ENCODE results near the gene CYB561. TPM values are rescaled to one million over a fixed set of nuclear protein-coding genes. Genes with fewer than 3 reads are reported as not detected.
A peak's percentile ranks its signal among the peaks of the same experiment; 100 is the strongest.

Gene CYB561, protein sequence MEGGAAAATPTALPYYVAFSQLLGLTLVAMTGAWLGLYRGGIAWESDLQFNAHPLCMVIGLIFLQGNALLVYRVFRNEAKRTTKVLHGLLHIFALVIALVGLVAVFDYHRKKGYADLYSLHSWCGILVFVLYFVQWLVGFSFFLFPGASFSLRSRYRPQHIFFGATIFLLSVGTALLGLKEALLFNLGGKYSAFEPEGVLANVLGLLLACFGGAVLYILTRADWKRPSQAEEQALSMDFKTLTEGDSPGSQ
- 10 to 100 TPM; 41.7 to 74.6 (median 56.4) TPM for total RNA-seq

GRCh38 chr17:63445954-63446752, at the start of gene CYB561:
Gene CYB561, minus strand, starts transcription at chr17:63446306. Its CDS starts 8,759 bp downstream, at chr17:63437547.
- no peak for TF ChIP-seq POLR2A (IDR thresholded peaks at IDR 0.05)
- no peak for TF ChIP-seq CTCF (IDR thresholded peaks at IDR 0.05)
- peak within 1 kb of the TSS; percentile 51 for H3K4me3 ChIP-seq (ENCODE audit: low read depth, poor library complexity, severe bottlenecking)
- intact Hi-C loops (cut with DNase I; ENCODE audit: low total_unique reads), result no loop called here
- 0% methylated on average over 17 to 21 of the region's 99 CpGs for WGBS, 2 donors
- peak in 1 of 2 donors; percentile 95 for DNase-seq (ENCODE audit: low spot score in 2 of 2)

DNA sequence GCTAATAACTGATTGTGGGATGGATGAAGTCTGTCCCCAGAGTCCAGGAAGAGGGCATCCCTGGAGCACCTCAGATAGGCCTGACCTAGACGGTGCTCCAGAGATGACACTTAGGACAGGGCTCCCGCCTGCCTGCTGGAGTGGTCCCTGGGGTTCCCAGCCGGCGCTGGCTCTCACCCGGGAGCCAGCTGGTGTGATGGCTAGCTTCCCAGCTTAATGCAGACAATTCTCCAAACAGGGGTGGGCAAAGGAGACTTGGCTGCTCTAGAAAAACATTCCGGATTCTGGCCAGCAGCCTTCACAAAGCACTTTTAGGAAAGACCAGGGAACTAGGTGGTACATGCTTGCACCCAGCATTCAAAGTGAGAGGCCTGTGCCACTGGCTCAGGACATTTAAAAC, 49.4 kb upstream of the CYB561 start:
- no peak for TF ChIP-seq CTCF (IDR thresholded peaks at IDR 0.05)
- TF ChIP-seq POLR2A (IDR thresholded peaks at IDR 0.05), result no peak
- WGBS, 2 donors, result 77 to 85% methylated on average over 5 to 6 of the region's 6 CpGs
- intact Hi-C loops (cut with DNase I; ENCODE audit: low total_unique reads), result no loop called here
- no peak for DNase-seq (ENCODE audit: low spot score in 2 of 2)
- H3K4me3 ChIP-seq (ENCODE audit: low read depth, poor library complexity, severe bottlenecking), result no peak overlapping the region

DNA sequence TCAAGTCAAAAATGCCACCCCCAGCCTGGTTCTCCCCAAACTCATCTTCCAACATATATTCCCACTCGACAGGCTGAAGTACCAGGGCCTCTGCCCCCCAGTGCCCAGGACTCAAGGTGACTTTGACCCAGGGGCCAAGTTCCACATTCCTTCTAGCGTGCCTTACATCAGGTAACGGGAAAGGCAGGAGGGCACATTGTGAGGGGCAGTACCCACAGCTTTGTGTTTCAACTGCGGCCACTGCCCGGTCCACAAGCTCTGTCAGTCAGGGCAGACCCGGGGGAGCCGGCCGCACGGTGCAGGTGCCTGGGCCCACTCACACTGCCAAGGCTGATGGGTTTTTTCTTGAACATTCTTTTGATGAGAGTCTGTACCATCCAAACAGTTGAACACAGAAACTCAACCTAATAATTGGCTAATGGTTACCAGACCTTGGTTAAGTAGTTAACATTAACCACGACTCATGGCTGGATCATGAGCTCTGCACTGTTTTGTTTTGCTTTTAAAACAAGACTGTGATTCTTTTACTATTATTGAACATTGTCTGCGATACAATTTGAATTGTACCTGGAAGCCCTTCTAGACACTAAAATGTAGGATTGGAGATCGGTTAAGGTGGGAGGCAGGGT, 48.3 kb upstream of the CYB561 start:
- intact Hi-C loops (cut with DNase I; ENCODE audit: low total_unique reads), result no loop called here
- no peak for DNase-seq (ENCODE audit: low spot score in 2 of 2)
- no peak for TF ChIP-seq CTCF (IDR thresholded peaks at IDR 0.05)
- no peak for TF ChIP-seq POLR2A (IDR thresholded peaks at IDR 0.05)
- H3K4me3 ChIP-seq (ENCODE audit: low read depth, poor library complexity, severe bottlenecking), result no peak overlapping the region
- WGBS, 2 donors, result 93 to 94% methylated on average over 12 of the region's 12 CpGs

- TF ChIP-seq CTCF (IDR thresholded peaks at IDR 0.05) (no peak), POLR2A (IDR thresholded peaks at IDR 0.05) (no peak)
- no peak overlapping the region for H3K4me3 ChIP-seq (ENCODE audit: low read depth, poor library complexity, severe bottlenecking)
- intact Hi-C loops (cut with DNase I; ENCODE audit: low total_unique reads), result no loop called here
- no peak for DNase-seq (ENCODE audit: low spot score in 2 of 2)
- WGBS, 2 donors, result 89 to 91% methylated on average over 9 of the region's 9 CpGs
Observed at GRCh38 chr17:63493411-63493810, 47.3 kb upstream of the CYB561 start.

GRCh38 chr17:63492940-63493339, 46.8 kb upstream of the CYB561 start:
- no peak overlapping the region for H3K4me3 ChIP-seq (ENCODE audit: low read depth, poor library complexity, severe bottlenecking)
- DNase-seq (ENCODE audit: low spot score in 2 of 2), result no peak
- intact Hi-C loops (cut with DNase I; ENCODE audit: low total_unique reads), result no loop called here
- TF ChIP-seq CTCF (IDR thresholded peaks at IDR 0.05) (no peak), POLR2A (IDR thresholded peaks at IDR 0.05) (no peak)
- WGBS, 2 donors, result 94 to 95% methylated on average over 5 to 6 of the region's 6 CpGs

Data from lower leg skin (tissue), 4 donors.